CD4-positive, alpha-beta T cell treated with Interleukin-6 at 100 ng/mL for 8 hours (primary cell): ENCODE data around the gene SLAMF1.
A peak's percentile ranks its signal among the peaks of the same experiment; 100 is the strongest.
"Not testable (repeated sequence)": the region's sequence is repeated elsewhere in the genome, so short reads cannot be mapped to it uniquely, and the experiment has no call there.

Experiments
- DNase-seq: peaks from one replicate; pipeline ENCODE4 v3.0.0-alpha.2; 2020; ENCODE audit warnings: mixed read lengths, low spot score

SLAMF1 gene

DNA sequence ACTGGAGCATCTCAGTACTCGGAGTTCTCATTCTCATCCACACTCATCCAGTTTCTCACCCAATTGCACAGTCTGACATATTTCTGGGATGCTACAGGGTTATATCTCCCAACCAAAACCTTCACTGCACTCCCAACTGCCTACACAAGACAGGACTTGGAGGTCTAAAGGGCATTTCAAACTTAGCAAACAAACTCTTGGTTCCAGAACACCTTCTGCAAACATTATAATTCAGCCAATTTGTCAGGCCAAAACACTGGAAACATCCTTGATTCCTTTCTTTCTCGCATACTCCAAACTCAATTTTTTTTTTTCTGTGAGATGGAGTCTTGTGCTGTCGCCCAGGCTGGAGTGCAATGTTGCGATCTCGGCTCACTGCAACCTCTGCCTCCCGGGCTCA is 7.9 kb downstream of the SLAMF1 start:
- no peak for DNase-seq

DNA sequence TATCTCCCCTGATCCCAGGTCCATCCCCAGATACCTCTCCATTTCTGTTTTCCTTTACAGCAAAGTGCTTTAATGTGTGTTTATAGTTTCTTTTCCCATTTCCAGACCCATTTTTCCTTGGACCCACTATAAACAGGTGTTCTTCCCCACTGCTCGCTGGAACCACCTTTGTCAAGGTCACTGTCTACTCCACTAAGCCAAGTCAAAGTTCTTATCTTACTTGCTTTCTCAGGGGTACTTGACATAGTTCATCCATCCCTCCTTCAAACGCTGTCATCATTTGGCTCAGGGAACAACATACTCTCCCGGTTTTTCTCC is 8.3 kb downstream of the SLAMF1 start:
- no peak for DNase-seq

DNA sequence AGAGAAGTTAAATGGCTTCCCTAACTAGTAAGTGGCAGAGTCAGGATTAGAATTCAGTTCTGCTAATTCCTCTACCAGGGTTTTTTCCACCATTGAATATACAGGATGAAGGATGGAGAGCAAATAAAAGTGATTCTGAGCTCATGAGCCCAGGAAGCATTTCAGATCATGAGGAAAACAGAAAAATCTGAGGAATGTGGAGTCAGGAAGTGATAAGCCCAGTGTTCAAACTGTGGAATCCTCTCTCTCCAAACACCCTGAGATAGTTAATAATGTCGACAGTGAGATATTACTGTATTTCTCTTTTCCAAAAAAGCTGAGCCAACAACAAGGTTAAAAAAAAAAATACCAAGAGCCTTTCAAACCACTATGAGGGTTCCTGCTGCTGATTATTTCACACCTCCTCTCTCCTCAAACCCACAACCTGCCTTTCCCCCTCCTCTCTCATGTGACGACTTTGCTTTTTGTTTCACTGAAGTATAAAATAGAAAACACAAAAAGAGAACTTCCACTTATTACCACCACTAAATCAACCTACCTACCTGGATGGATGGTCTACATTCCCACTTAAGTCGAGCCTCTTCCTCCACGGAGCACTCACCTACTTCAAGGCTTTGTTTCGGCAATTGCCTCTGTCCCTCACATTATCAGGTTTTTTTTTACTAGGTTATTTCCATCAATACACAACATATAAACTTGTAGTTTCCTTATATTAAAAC is 8.9 kb downstream of the SLAMF1 start:
- peak; percentile 81 for DNase-seq

DNA sequence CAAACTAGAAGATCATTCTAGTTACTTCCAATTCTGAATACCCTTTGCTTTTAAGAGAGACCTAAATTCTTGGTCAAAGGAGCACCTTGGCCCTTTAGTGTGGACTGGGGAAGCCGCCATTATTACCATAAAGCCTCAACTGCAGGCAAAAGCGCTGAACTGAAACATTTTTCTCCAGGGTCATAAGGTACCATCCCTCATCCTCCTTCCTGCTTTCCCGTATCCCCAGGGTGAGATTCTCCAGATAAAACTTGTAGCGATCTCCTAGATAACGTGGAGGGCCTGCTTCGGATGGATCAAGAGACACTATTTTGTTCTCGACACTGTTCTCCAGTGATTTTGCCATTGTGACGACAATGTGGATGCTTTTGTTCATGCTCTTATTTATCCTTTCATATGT is 9.8 kb downstream of the SLAMF1 start:
- DNase-seq = no peak

DNA sequence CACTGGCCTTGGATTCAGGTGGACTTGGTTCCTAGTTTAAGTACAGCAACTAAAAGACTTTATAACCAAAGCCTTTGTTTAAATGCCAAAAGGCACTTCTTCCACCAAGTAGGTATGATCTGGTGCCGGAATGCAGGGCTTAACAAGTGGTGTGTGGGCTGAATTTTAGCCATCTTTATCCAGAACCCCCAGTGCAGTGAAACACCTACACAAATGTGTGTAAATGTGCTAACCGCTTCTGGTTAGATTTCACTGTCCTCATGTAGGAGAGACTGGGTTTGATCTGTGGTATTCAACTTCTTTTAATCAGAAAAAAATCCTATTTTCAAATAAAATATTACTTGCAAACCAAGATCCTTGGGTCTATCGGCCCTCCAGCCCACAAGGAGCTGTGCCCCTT is 10.3 kb downstream of the SLAMF1 start:
- DNase-seq = no peak

DNA sequence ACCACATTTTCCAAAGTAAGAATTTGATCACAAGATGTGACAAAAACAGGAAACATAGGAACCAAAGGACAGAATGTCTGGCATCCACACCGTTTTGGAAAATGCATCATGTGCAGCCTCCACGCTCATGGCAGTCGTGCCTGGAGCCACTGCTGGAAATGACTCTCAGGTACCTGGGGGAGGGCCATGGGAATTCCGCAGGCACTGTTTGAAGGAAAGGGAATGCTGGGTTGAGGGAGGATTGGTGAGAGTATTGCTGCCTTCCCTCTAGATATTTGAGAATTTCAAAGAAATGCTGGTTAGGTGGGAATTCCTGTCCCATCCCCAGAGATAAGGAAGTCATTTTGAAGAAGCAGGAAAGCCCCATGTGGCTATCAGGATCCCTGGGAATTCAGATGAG is 10.8 kb downstream of the SLAMF1 start:
- no peak for DNase-seq

DNA sequence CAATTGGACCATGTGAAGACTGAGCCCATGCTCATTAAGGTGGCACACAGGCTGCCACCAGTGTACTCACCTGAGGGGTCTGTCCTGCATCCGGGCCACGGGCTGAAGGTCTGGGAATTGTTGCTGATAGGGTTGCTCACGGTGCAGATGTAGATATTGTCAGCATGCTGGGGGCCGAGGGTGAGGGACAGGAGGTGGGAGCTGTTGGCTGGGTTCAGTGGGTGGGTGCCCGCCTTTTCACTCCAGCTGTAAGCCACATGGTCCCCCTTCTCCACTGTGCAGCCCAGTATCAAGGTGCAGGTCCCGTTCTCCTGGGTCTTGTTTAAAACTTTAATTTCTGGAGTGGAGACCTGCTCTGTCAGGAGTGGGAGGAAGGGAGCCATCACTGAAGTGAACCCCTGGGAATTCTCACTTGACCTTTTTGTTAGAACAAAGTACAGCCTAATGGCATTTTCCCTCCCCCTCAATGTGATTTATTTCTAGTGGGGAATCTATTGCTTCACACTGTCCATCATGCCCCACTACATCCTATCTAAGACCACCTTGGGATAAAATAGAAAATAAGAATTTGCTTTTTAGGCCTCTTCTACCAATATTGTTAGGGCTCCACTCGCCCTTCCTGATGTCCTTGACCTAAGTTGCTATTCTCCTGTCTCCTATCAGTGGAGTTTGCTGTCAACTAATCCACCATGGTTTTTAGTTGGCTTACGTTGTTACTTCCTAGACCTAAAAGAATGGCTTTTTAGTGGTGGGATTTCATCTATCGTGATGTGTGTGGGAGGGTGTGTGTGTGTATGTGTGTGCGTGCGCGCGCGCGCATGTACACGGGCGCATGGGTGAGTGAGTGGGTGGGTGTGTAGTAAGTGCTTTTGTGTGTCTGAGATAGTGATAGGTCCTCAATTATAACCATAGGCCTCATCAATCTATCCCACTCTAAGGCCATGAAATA is 12.0 kb downstream of the SLAMF1 start:
- no peak for DNase-seq

DNA sequence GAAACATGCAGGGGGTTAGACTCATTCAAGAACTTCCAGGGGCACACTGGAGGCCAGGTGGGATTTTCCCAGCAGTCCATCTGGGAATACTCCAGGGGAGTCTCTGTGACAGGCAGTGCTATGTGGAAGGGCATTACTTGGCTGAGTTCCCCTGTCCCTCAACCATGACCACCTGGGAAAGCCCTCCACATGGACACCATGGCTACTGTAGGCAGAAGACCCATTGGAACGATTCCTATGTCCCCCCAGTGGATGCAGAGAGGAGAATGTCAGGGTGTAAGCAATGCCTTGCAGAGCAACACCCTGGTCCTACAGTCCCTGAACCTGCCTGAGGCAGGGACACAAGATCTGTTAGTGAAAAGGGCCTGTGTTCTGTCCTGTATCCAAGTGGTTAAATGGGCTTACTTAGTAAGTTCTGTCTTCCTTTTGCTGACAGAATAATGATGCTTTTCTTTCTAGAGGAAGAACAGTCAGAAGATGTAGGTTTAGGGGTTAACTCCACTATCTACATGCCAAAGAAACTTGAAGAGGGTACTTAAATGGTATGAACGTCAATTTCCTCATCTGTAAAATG is 13.4 kb downstream of the SLAMF1 start:
- DNase-seq = no peak

DNA sequence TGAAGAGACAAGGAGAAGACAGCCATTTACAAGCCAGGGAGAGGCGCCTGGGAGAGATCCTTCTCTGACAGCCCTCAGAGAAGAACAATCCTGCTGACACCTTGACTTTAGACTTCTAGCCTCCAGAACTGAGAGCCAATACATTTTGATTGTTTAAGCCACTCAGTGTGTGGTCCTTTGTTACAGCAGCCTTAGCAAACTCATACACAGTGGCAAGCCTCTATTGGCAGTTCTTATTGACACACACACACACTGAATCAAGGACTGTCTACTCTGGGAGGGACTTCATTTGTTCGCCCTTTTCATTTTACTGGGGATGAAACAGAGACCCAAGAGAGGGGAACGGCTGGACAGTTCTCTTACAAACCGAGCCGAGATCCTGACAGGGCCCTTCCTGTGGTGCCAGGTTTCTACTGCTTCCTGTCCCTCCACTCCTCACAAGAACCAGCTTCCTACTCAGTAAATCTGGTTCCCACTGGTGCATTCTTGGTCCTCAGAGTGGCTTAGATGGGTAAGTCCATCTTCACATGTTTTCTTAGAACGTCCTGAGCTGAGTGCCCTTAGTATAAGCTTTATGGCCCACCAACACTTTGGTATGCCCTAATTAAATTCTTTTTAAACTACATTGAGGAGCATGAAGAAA is 14.7 kb downstream of the SLAMF1 start:
- no peak for DNase-seq

DNA sequence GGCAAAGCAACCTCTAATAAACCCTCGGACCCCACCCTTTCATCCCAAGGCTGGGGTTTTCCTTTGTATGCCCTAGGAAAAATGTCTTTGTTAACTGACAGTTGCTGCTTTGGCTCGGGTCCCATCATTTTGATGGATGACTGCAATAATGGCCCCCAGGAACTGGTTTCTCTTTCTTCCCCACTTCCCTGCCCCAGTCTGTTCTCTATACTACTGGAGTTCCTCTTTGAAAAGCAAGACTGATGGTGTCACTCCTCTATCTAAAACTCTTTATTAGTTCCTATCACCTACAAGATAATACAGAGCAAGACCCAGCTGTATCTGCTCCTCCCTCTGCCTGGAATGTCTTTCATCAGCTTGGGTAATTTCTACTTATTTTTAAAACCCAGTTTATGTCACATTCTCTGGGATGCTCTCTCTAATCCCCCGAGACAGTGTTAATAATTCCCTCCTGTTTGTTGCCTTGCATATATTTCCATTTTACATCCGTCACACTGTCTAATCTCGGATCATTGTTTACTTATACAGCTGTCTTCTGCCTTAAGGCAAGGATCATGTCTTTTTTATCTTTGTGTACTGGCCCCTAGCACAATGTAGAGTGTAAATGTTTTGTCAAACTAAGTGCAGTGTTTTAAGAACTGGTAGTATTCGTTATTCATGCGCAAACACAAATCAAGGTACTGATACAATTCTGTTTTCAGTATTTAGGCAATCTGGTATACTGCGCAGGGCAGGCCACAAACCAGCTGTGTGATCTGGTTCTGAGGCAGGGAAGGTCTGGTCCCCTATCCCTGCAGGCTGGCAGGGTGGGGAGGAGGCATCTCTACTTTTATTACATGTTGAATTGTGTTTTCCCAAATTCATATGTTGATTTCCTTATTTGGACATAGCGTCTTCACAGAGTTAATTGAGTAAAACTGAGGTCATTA is 16.1 kb downstream of the SLAMF1 start:
- no peak for DNase-seq

DNA sequence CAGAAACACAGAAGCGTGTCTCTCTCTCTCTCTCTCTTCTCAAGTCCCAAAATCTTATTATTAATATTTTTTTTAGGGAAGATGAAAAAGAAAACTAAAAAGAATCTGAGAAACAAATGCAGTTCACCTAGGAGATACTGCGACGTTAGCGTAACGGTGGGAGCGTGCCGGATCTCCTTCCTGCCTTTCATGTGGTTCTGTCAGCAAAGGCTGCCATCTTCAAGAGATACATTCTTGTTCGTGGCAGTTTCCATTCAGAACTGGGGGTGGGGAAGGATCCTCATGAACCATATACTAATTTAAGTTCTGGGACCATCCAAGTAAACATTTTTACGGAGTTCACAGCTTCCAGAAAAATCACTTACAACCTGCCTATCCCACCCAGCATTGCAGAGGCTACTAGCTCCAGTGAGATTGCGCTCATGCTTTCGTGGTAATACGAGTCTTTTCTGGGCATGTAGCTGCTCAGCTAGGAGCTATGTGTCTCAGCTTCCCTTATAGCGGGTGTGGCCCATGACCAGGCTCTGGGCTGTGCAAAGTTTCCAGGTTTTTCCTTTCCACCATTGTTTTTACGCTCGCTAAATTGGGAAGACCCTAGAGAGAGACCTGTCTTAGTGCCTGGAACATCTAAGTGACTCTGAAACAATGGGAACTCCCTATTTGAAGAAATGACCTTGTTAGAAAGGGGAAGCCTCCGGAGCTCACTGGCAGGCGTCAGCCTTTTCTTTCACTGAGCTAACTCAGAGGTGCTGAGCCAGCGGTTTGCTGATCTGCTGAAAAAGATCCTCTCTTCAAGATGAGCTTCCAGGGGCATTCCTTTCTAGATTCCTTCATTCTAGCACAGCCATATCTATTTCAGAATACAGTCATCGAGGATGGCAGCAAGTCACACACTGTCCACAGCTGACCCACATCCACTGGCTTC is 17.3 kb downstream of the SLAMF1 start:
- DNase-seq = peak; percentile 86

DNA sequence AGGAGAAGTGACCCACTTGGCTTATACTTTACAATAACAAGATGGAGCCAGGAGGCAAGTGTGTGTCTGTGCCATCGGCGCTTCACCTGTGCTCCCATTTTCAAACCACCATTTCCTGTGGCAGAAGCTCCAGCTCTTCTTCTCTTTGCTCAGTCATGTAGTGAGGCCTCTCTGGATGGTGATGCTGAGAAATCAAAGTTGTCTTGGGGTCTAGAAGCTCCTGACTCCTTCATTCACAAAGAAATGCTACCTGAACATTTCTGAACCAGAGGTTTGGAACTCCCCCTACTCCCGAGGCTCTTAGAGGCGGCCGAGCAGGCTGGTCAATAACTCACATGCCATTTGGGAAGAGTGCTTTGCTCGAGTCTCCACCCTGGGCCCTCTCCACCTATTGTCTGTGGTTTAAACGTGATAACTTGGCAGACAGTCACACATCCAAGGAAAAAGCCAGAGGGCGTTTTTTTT is 18.0 kb downstream of the SLAMF1 start:
- peak; percentile 51 for DNase-seq

DNA sequence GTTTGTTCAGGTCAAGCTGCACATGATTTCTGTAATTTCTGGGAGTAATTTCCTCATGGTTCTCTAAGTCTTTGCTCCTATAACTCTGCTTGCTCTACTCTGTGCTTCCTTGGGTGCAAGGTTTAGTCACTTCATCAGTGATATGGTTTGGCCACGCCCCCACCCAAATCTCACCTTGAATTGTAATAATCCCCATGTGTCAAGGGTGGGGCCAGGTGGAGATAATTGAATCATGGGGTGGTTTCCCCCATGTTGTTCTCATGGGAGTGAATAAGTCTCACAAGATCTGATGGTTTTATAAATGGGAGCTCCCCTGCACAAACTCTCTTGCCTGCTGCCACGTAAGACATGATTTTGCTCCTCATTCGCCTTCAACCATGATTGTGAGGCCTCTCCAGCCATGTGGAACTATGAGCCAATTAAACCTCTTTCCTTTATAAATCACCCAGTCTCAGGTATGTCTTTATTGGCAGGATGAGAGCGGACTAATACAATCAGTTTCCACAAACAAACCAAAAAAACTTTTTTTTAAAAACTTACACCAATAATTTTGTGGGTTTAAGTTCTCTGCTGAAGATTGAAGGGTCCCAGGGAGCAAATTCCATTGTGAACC is 19.1 kb downstream of the SLAMF1 start:
- DNase-seq = not testable (repeated sequence)

DNA sequence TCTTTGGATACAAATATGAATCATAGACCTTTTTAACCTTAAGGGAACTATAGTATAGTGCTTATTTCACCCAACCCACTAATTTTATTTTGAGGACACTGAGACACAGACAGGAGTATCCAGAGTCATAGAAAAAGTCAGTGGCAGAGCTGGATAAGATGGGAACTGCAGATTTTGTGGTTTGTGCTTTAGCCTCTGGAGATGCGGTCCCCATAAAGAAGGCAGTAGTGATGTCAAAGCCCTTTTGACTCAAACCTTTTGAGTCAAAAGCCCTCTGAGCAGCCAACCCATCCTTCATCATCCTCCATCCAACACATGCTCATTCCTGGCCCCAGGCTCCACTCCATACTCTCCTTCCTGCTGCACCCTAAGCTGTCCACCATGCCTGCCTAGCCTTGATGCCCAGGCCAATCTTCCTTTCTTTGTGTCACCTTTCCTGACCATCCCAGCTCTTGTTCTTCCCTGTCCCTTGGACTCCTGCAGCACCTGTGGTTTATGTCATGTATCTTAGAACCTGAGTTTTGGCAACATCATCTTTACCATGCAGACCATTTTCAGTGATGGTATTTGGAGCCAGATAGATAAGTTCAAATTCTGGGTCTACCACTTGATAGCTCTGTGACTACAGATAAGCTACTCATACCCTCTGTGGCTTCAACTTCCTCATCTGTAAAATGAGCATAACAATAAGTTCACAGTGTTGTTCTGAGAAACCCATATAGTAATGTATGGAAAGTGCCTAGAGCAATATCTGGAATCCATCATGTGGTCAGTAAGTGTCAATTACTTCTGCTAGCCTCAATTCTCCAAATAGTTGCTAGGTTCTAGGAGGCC is 20.1 kb downstream of the SLAMF1 start:
- no peak for DNase-seq

DNA sequence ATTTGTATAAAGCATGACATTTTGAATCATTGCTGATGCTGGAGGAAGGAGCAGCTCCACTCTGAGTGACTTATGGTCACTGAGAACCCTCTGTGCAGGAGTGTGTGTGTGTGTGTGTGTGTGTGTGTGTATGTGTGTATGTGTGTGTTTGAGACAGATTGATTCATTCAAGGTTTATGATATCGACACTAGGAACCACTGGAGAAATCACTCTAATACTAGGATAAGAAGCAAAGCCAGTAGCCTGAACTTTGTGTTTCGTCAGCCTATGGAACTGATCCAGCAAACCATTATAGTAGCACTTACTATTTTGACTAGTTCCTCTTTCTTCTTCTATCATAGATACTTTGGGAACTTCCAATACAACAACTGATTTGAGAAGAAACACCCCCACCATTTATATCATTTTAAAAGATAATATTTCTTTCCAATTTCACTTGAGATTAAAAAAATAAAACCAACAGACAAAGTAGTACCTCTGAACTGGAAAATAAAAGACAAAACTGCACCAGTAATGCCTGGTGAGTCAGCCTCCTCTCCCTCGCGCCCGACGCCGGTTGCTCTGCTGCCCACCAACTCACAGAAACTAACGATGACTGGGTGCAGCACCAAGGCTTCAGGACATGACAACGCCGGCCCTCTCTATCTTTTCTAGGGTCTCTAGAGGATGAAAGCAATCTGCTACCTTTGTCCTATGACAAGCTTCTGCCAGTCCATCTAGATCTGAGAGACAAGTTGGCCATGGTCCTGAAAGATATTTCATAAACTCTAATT is 20.9 kb downstream of the SLAMF1 start:
- peak; percentile 42 for DNase-seq

DNA sequence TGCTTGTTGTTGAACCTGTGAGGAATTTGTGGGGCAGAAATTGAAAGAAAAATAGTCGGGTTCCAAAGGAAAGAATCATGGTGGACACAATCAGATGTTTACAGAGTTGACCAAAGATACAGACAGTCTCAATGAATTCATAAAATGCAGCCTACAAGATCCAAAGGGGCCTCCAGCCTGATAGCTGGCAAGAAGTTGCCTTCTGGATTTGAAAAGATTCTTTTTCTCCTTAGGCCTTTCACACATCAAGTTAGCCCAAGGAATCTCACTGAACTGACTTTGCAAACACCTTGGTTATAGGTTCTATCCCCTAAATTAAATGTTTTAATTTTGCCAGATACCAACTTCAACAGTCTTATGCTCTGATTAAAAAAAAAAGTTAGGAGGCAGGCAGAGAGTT is 21.5 kb downstream of the SLAMF1 start:
- DNase-seq = no peak

DNA sequence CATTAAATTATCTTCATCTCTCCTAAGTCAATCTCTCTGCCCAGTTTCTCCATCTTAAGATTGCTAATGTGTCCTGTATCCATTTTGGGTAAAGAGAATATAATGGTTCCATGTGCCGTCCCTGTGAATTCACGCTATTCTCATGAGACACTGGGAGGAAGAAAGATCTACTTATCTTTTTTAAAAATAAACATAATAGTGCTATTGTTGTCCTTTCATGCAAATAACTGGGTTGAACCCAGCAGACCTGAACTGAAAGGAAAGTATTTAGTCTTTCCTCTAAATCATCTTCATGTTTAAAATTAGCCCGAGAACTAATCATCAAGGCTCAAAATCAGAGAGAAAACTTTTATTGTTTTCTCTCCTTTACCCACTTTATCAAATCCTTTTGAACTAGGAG is 22.4 kb downstream of the SLAMF1 start:
- DNase-seq = no peak

DNA sequence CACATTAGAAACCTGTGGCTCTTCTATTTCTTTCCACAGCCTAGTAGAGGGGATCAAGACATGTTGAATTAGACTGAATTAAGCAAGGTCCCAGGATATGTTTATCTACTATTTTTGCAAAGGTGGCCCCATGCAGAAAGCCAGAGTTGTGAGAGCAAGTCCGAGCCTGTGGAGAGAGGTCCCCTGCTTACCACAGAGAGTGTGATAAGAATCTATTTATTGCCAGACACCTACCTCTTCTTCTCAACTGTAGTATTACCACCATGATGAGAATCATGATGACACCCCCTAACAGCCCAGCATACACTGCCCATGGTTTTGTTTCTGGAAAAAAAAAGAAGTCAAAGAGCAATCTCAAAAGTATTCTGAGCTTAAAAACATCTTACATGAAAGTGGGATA is 23.0 kb downstream of the SLAMF1 start:
- DNase-seq = no peak
